K562 (cell line): ENCODE results near the gene PROP1. TPM values are rescaled to one million over a fixed set of nuclear protein-coding genes. Genes with fewer than 3 reads are reported as not detected.

ENCODE experiments used
- ATAC-seq: fragments of 200-7000 bp; cut with Tn5 transposase; 3 replicates; pipeline ENCODE4 v1.9.1; 2020; ENCODE audit warnings: moderate library complexity
- BruUV-seq: library from RNA; stranded (reverse); fragments of 400-500 nt; replicated peaks from 2 replicates; lab custom pipeline; 2021; lab: Mats Ljungman, UMichigan
- CTCF ChIA-PET: fragments of 300-600 bp; formaldehyde crosslinking; extraction: SDS; loops from one replicate; lab custom pipeline; 2021; ENCODE audit warnings: low intra/inter-chr PET ratio; lab: Yijun Ruan, JAX
- POLR2A ChIA-PET: fragments of 300-600, 350-650 bp; sonication (Branson Sonifier 250); formaldehyde crosslinking; extraction: SDS; loops from one replicate; lab custom pipeline; 2021; ENCODE audit warnings: antibody characterized with exemption, inconsistent platforms; lab: Yijun Ruan, JAX
- DNase-seq, 4 experiments: peaks; one replicate each; pipeline versions ENCODE4 v3.0.0 to v3.0.0-alpha.2; 2011 to 2018; ENCODE audit warnings: low spot score in 3 of 4, mixed read lengths in 3 of 4; ENCODE audit errors: extremely low read depth in 1 of 4
- FAIRE-seq: peaks from 2 replicates; lab custom pipeline; 2011; peaks lifted over from hg19 to GRCh38; lab: Jason Lieb, UNC
- H2AFZ ChIP-seq: 2 replicates; pipeline ENCODE4 v1.6.0; 2011; ENCODE audit warnings: low read depth, low read length, control low read depth, inconsistent platforms
- H3K27ac ChIP-seq: fragments of 200-600 bp; 3 replicates; pipeline ENCODE4 v1.8.0; 2011; ENCODE audit warnings: low read depth, mild to moderate bottlenecking, control low read depth, inconsistent platforms, low read length, moderate library complexity, mixed read lengths; ENCODE audit errors: extremely low read depth
- H3K27me3 ChIP-seq, 2 experiments: fragments of 300-600 bp in 1 of 2; 2 replicates in 1 of 2; 3 replicates in 1 of 2; pipeline versions ENCODE4 v1.6.0 to v1.8.0; 2011; ENCODE audit warnings: inconsistent platforms in 2 of 2, low read length in 2 of 2, mild to moderate bottlenecking in 1 of 2, mixed read lengths in 1 of 2, moderate library complexity in 1 of 2; ENCODE audit not compliant: control insufficient read depth in 2 of 2, insufficient read depth in 2 of 2
- H3K36me3 ChIP-seq: fragments of 300-600 bp; 3 replicates; pipeline ENCODE4 v1.8.0; 2011; ENCODE audit warnings: mild to moderate bottlenecking, low read length, inconsistent platforms; ENCODE audit not compliant: control insufficient read depth, insufficient read depth
- H3K4me1 ChIP-seq, 2 experiments: fragments of 200-600 bp in 1 of 2; replicated peaks in 1 of 2; 2 replicates in 1 of 2; 3 replicates in 1 of 2; pipeline versions ENCODE4 v1.5.1 to v1.8.0; 2011; ENCODE audit warnings: inconsistent platforms in 2 of 2, low read length in 2 of 2, mild to moderate bottlenecking in 1 of 2, mixed read lengths in 1 of 2, moderate library complexity in 1 of 2; ENCODE audit not compliant: control insufficient read depth in 2 of 2, insufficient read depth in 2 of 2
- H3K4me2 ChIP-seq: 2 replicates; pipeline ENCODE4 v1.6.1; 2011; ENCODE audit warnings: low read length, control low read depth, inconsistent platforms, mixed read lengths; ENCODE audit not compliant: insufficient read depth
- H3K4me3 ChIP-seq: fragments of 200-600 bp; sonication (generic), shearing (Covaris generic); 2 replicates; pipeline ENCODE4 v1.5.1; 2016; ENCODE audit warnings: control low read depth, inconsistent platforms
- H3K79me2 ChIP-seq: fragments of 200-600 bp; 3 replicates; pipeline ENCODE4 v1.8.0; 2011; ENCODE audit warnings: low read length, inconsistent platforms; ENCODE audit not compliant: control insufficient read depth, insufficient read depth
- H3K9ac ChIP-seq, 2 experiments: 2 replicates each; pipeline versions ENCODE4 v1.6.0 to v1.6.1; 2011; ENCODE audit warnings: low read depth in 2 of 2, low read length in 2 of 2, control low read depth in 1 of 2, inconsistent platforms in 1 of 2, mild to moderate bottlenecking in 1 of 2, mixed read lengths in 1 of 2; ENCODE audit not compliant: insufficient read depth in 1 of 2
- H3K9me1 ChIP-seq: one replicate; pipeline ENCODE4 v1.6.0; 2011; ENCODE audit warnings: inconsistent platforms, mild to moderate bottlenecking, low read length, moderate library complexity; ENCODE audit not compliant: control insufficient read depth, insufficient read depth
- H3K9me3 ChIP-seq: replicated peaks from 2 replicates; pipeline ENCODE4 v1.5.1; 2011; ENCODE audit warnings: low read depth, low read length, inconsistent platforms; ENCODE audit not compliant: control insufficient read depth, insufficient read depth
- H4K20me1 ChIP-seq: replicated peaks from 2 replicates; pipeline ENCODE4 v1.6.1; 2011; ENCODE audit warnings: low read length, inconsistent platforms, mixed read lengths; ENCODE audit not compliant: control insufficient read depth, insufficient read depth
- ARID4B ChIP-seq: sonication (generic); formaldehyde crosslinking; IDR thresholded peaks from 2 replicates; pipeline ENCODE4 v1.8.0; 2022; ENCODE audit warnings: mild to moderate bottlenecking, missing genetic modification reagents
- DIDO1 ChIP-seq: fragments of 450-650 bp; IDR thresholded peaks from 2 replicates; pipeline ENCODE4 v1.6.1; 2016; ENCODE audit warnings: low read depth, missing biosample characterization, missing genetic modification characterization
- E2F5 ChIP-seq: sonication (generic); formaldehyde crosslinking; IDR thresholded peaks from 2 replicates; pipeline ENCODE4 v1.8.0; 2022; ENCODE audit warnings: mild to moderate bottlenecking, missing genetic modification reagents
- MCM5 ChIP-seq: fragments of 450-650 bp; IDR thresholded peaks from 2 replicates; pipeline ENCODE4 v1.6.1; 2016; ENCODE audit warnings: low read depth
- MTA1 ChIP-seq: fragments of 450-650 bp; IDR thresholded peaks from 2 replicates; pipeline ENCODE4 v1.6.1; 2017; ENCODE audit warnings: borderline replicate concordance
- NBN ChIP-seq: fragments of 450-650 bp; IDR thresholded peaks from 2 replicates; pipeline ENCODE4 v1.6.1; 2016; ENCODE audit warnings: low read depth, mild to moderate bottlenecking
- PTRF ChIP-seq: fragments of 450-650 bp; IDR thresholded peaks from 2 replicates; pipeline ENCODE4 v1.6.1; 2016; ENCODE audit warnings: mild to moderate bottlenecking, missing genetic modification characterization, missing compliant biosample characterization
- RBM22 ChIP-seq: fragments of 200-400 bp; formaldehyde crosslinking; IDR thresholded peaks from 2 replicates; pipeline ENCODE4 v1.6.1; 2018; ENCODE audit warnings: low read length, low read depth; ENCODE audit not compliant: poor library complexity, severe bottlenecking
- TAF15 ChIP-seq: fragments of 200-400 bp; formaldehyde crosslinking; IDR thresholded peaks from 2 replicates; pipeline ENCODE4 v1.6.1; 2017; ENCODE audit warnings: mild to moderate bottlenecking, low read depth, low read length, moderate library complexity
- ZNF280A ChIP-seq: fragments of 450-650 bp; IDR thresholded peaks from 2 replicates; pipeline ENCODE4 v1.6.1; 2018; ENCODE audit warnings: mild to moderate bottlenecking, low read depth; ENCODE audit not compliant: partially characterized antibody
- WGBS: fragments of 100-300 bp; shearing (Covaris generic); methylation state at CpG from one replicate; pipeline ENCODE4 v1.1.6; 2016; ENCODE audit warnings: low coverage, mixed read lengths; ENCODE audit not compliant: insufficient coverage; ENCODE audit errors: missing lambda C conversion rate; 5-methylcytosine and 5-hydroxymethylcytosine counted together
- in situ Hi-C: fragments of 300-500 bp; cut with MboI; formaldehyde crosslinking; loops from 4 replicates; pipeline ENCODE4 v1.15.0; 2018; ENCODE audit warnings: inconsistent platforms, mixed read lengths
- intact Hi-C: fragments of 100-400 bp; cut with micrococcal nuclease; formaldehyde crosslinking; loops from 2 replicates; pipeline ENCODE4 v1.14.2; 2022
- polyA plus RNA-seq, 8 experiments: library from polyadenylated mRNA; depleted of rRNA in 4 of 8; stranded (reverse) in 5 of 8; unstranded in 3 of 8; fragments of >200 nt; fragmentation: Nextera tagmentation in 2 of 8; fragmentation: Illumina TruSeq in 1 of 8; extraction: Ambion mirVana in 2 of 8; extraction: Trizol in 1 of 8; gene quantifications; 2 replicates each; pipeline versions ENCODE4 v1.2.1 to v1.2.3, GENCODE V29; 2011 to 2014; ENCODE audit warnings: inconsistent platforms in 1 of 8, missing spikeins in 1 of 8
- total RNA-seq, 7 experiments: library from RNA; depleted of rRNA in 6 of 7; stranded (reverse); fragments of >200 nt in 6 of 7; fragmentation: Illumina TruSeq in 2 of 7; extraction: Trizol in 2 of 7; gene quantifications; 2 replicates each; pipeline versions ENCODE4 v1.2.1 to v1.2.3, GENCODE V29; 2011 to 2021; ENCODE audit warnings: low replicate concordance in 1 of 7
- TF ChIP-seq, protein P1 (sequence below): fragments of 450-650 bp; IDR thresholded peaks from 2 replicates; pipeline ENCODE4 v1.6.1; 2017; ENCODE audit warnings: antibody characterized with exemption
- TF ChIP-seq, protein P2 (sequence below): sonication (generic); formaldehyde crosslinking; IDR thresholded peaks from 2 replicates; pipeline ENCODE4 v1.8.0; 2022; ENCODE audit warnings: missing genetic modification reagents, mild to moderate bottlenecking, moderate library complexity, borderline replicate concordance

PROP1 gene
- total and polyA plus RNA-seq, 9 of the 15 experiments (the other 6 are each of a cell fraction or from before 2014, with no cell fraction given): not detected

- Histone ChIP-seq H3K27ac (no peak overlapping the region), H3K36me3 (no peaks in the 10 kb centered on the region), H3K9ac (no peak overlapping the region), H3K9me1 (no peaks in the 10 kb centered on the region), H3K9me3 (no peaks in the 10 kb centered on the region), H2AFZ (no peak overlapping the region), H3K27me3 (peaks cover 12 to 58% of the 10 kb centered on the region in 2 experiments), H3K4me3 (no peak overlapping the region), H3K4me2 (no peak overlapping the region), H3K79me2 (no peaks in the 10 kb centered on the region), H3K4me1 (no peaks in the 10 kb centered on the region; a peak in 1 of 5 replicates), H4K20me1 (no peaks in the 10 kb centered on the region)
- 2% methylated on average over 9 of the region's 10 CpGs for WGBS
- in situ Hi-C loops (loop anchor here (10.0 to 25.0 kb wide), 2 partner anchors 232 to 1930 kb away; no protein-coding TSS in a partner anchor), intact Hi-C loops (loop anchor here (10.0 kb wide), 1 partner anchor 170 kb away; no protein-coding TSS in a partner anchor)
- ChIA-PET POLR2A (no interaction called here), CTCF (no interaction called here)
- FAIRE-seq (no peak), ATAC-seq (no peak), DNase-seq (no peak)
- no TSS peak for BruUV-seq
- no peak for TF ChIP-seq TAF15
- TF ChIP-seq NBN: no peak
- TF ChIP-seq, protein P1, sequence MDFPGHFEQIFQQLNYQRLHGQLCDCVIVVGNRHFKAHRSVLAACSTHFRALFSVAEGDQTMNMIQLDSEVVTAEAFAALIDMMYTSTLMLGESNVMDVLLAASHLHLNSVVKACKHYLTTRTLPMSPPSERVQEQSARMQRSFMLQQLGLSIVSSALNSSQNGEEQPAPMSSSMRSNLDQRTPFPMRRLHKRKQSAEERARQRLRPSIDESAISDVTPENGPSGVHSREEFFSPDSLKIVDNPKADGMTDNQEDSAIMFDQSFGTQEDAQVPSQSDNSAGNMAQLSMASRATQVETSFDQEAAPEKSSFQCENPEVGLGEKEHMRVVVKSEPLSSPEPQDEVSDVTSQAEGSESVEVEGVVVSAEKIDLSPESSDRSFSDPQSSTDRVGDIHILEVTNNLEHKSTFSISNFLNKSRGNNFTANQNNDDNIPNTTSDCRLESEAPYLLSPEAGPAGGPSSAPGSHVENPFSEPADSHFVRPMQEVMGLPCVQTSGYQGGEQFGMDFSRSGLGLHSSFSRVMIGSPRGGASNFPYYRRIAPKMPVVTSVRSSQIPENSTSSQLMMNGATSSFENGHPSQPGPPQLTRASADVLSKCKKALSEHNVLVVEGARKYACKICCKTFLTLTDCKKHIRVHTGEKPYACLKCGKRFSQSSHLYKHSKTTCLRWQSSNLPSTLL: no peak
- no peak for TF ChIP-seq MTA1
- no peak for TF ChIP-seq DIDO1 (tag)
- no peak for TF ChIP-seq E2F5
- no peak for TF ChIP-seq RBM22
- TF ChIP-seq ZNF280A: no peak
- TF ChIP-seq, protein P2, sequence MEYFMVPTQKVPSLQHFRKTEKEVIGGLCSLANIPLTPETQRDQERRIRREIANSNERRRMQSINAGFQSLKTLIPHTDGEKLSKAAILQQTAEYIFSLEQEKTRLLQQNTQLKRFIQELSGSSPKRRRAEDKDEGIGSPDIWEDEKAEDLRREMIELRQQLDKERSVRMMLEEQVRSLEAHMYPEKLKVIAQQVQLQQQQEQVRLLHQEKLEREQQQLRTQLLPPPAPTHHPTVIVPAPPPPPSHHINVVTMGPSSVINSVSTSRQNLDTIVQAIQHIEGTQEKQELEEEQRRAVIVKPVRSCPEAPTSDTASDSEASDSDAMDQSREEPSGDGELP (CRISPR knock-in tag): no peak
- TF ChIP-seq PTRF: no peak
- TF ChIP-seq ARID4B (CRISPR knock-in tag): no peak
- no peak for TF ChIP-seq MCM5
Observed at GRCh38 chr5:177994561-177995190, 1.4 kb downstream of the PROP1 start.
